OCI-M2 (cell line): ENCODE measurements around the gene CYP2A6.
"Not testable (repeated sequence)": the region's sequence is repeated elsewhere in the genome, so short reads cannot be mapped to it uniquely, and the experiment has no call there.

ENCODE experiments used
- DNase-seq: peaks from one replicate; lab custom pipeline; 2025; ENCODE audit not compliant: unreplicated experiment; lab: John Stamatoyannopoulos, UW

CYP2A6 gene

GRCh38 chr19:40846722-40847121, 3.5 kb downstream of the CYP2A6 start:
- DNase-seq = not testable (repeated sequence)

GRCh38 chr19:40843653-40844052, 6.6 kb downstream of the CYP2A6 start:
- DNase-seq = not testable (repeated sequence)

- DNase-seq = not testable (repeated sequence)
Measured at GRCh38 chr19:40842997-40843652, 7.1 kb downstream of the CYP2A6 start.

- not testable (repeated sequence) for DNase-seq
Measured at GRCh38 chr19:40842012-40842411, 8.2 kb downstream of the CYP2A6 start.

- not testable (repeated sequence) for DNase-seq
Measured at GRCh38 chr19:40838477-40838876, 11.8 kb downstream of the CYP2A6 start.

- no peak for DNase-seq
Measured at GRCh38 chr19:40836754-40837429, 13.4 kb downstream of the CYP2A6 start.

GRCh38 chr19:40833728-40834533, 16.3 kb downstream of the CYP2A6 start:
- DNase-seq = not testable (repeated sequence)

- DNase-seq = not testable (repeated sequence)
Measured at GRCh38 chr19:40832431-40832790, 17.8 kb downstream of the CYP2A6 start.

GRCh38 chr19:40831502-40832430, 18.5 kb downstream of the CYP2A6 start:
- DNase-seq = no peak

GRCh38 chr19:40830741-40831140, 19.5 kb downstream of the CYP2A6 start:
- DNase-seq = not testable (repeated sequence)

GRCh38 chr19:40829205-40829604, 21.0 kb downstream of the CYP2A6 start:
- DNase-seq = no peak

- no peak for DNase-seq
Measured at GRCh38 chr19:40827386-40828247, 22.6 kb downstream of the CYP2A6 start.

- not testable (repeated sequence) for DNase-seq
Measured at GRCh38 chr19:40826699-40827385, 23.4 kb downstream of the CYP2A6 start.

- DNase-seq = not testable (repeated sequence)
Measured at GRCh38 chr19:40826312-40826698, 23.9 kb downstream of the CYP2A6 start.

GRCh38 chr19:40825460-40826095, 24.7 kb downstream of the CYP2A6 start:
- DNase-seq = not testable (repeated sequence)

- DNase-seq = not testable (repeated sequence)
Measured at GRCh38 chr19:40824916-40825315, 25.3 kb downstream of the CYP2A6 start.

GRCh38 chr19:40822704-40823553, 27.3 kb downstream of the CYP2A6 start:
- peak; percentile 83 for DNase-seq

GRCh38 chr19:40822161-40822560, 28.1 kb downstream of the CYP2A6 start:
- no peak for DNase-seq
